ENCODE data around the gene SENP2.
A peak's percentile ranks its signal among the peaks of the same experiment; 100 is the strongest.
"Not testable (repeated sequence)": the region's sequence is repeated elsewhere in the genome, so short reads cannot be mapped to it uniquely, and the experiment has no call there.

The SENP2 gene

GRCh38 chr3:185594073-185594472 lies 8.0 kb downstream of the SENP2 start:
- no peak for DNase-seq

GRCh38 chr3:185595526-185595925 lies 9.4 kb downstream of the SENP2 start:
- no peak for DNase-seq

- DNase-seq, result no peak
Observed at GRCh38 chr3:185605566-185605965, 19.5 kb downstream of the SENP2 start.

- no peak for DNase-seq
Observed at GRCh38 chr3:185606196-185606595, 20.1 kb downstream of the SENP2 start.

- no peak for DNase-seq
Observed at GRCh38 chr3:185613016-185613415, 26.9 kb downstream of the SENP2 start.

GRCh38 chr3:185623939-185624665 lies 38.0 kb downstream of the SENP2 start:
- no peak for DNase-seq

GRCh38 chr3:185625784-185626183 lies 39.7 kb downstream of the SENP2 start:
- no peak for DNase-seq

- DNase-seq, result peak; percentile 63
Observed at GRCh38 chr3:185629554-185630181, 43.6 kb downstream of the SENP2 start.

- DNase-seq, result peak; percentile 65
Observed at GRCh38 chr3:185630182-185630622, 44.1 kb downstream of the SENP2 start.

- no peak for DNase-seq
Observed at GRCh38 chr3:185631108-185631507, 45.0 kb downstream of the SENP2 start.

- DNase-seq, result peak; percentile 37
Observed at GRCh38 chr3:185631508-185632206, 45.6 kb downstream of the SENP2 start.

GRCh38 chr3:185632996-185633395 lies 46.9 kb downstream of the SENP2 start:
- DNase-seq, result no peak

GRCh38 chr3:185637388-185637787 lies 51.3 kb downstream of the SENP2 start:
- no peak for DNase-seq

- DNase-seq, result not testable (repeated sequence)
Observed at GRCh38 chr3:185638651-185639050, 52.6 kb downstream of the SENP2 start.

- DNase-seq, result no peak
Observed at GRCh38 chr3:185639632-185640206, 53.6 kb downstream of the SENP2 start.

GRCh38 chr3:185640308-185640707 lies 54.2 kb downstream of the SENP2 start:
- DNase-seq, result no peak

GRCh38 chr3:185645191-185645590 lies 59.1 kb downstream of the SENP2 start:
- DNase-seq, result peak; percentile 63

- DNase-seq, result peak; percentile 89
Observed at GRCh38 chr3:185645596-185646381, 59.7 kb downstream of the SENP2 start.

GRCh38 chr3:185646382-185647133 lies 60.5 kb downstream of the SENP2 start:
- DNase-seq, result no peak

- no peak for DNase-seq
Observed at GRCh38 chr3:185647134-185647879, 61.2 kb downstream of the SENP2 start.

GRCh38 chr3:185647880-185648210 lies 61.8 kb downstream of the SENP2 start:
- no peak for DNase-seq

All from NCI-H69 (cell line).